HepG2 (cell line): ENCODE measurements around the gene VPS26B. TPM values are rescaled to one million over a fixed set of nuclear protein-coding genes. Genes with fewer than 3 reads are reported as not detected.

Experiments
- DNMT3B ChIP-seq: conservative IDR thresholded peaks from 2 replicates; pipeline ENCODE4 v1.6.1; 2016; ENCODE audit warnings: missing biosample characterization, control low read depth
- ETV6 ChIP-seq: sonication (generic); formaldehyde crosslinking; conservative IDR thresholded peaks from 2 replicates; pipeline ENCODE4 v1.4.0; 2020; ENCODE audit warnings: missing genetic modification reagents
- FOSL1 ChIP-seq: sonication (generic); formaldehyde crosslinking; IDR thresholded peaks from 2 replicates; pipeline ENCODE4 v1.9.0; 2021; ENCODE audit warnings: missing genetic modification reagents, borderline replicate concordance
- HNRNPL ChIP-seq: fragments of 200-400 bp; formaldehyde crosslinking; IDR thresholded peaks from 2 replicates; pipeline ENCODE4 v1.6.1; 2017; ENCODE audit warnings: mild to moderate bottlenecking, low read depth, low read length
- KLF6 ChIP-seq: IDR thresholded peaks from 2 replicates; pipeline ENCODE4 v1.8.0; 2016; ENCODE audit warnings: missing biosample characterization, missing genetic modification reagents
- MZF1 ChIP-seq: sonication (generic); formaldehyde crosslinking; IDR thresholded peaks from 2 replicates; pipeline ENCODE4 v1.8.1; 2023; ENCODE audit warnings: mild to moderate bottlenecking, missing genetic modification reagents, borderline replicate concordance
- PCBP2 ChIP-seq: fragments of 200-400 bp; formaldehyde crosslinking; optimal IDR thresholded peaks from 2 replicates; pipeline ENCODE3; 2018; ENCODE audit warnings: low read length, low read depth; ENCODE audit not compliant: poor library complexity, severe bottlenecking
- PLRG1 ChIP-seq: fragments of 450-650 bp; conservative IDR thresholded peaks from 2 replicates; pipeline ENCODE4 v1.6.1; 2016
- ZBTB21 ChIP-seq: sonication (generic); formaldehyde crosslinking; IDR thresholded peaks from 2 replicates; pipeline ENCODE4 v1.4.0; 2020; ENCODE audit warnings: missing genetic modification reagents
- ZBTB40 ChIP-seq, 2 experiments: fragments of 450-650 bp in 1 of 2; sonication (generic) in 1 of 2; formaldehyde crosslinking in 1 of 2; IDR thresholded peaks; 2 replicates each; pipeline versions ENCODE4 v1.6.1 to v1.8.0; 2016 to 2022; ENCODE audit warnings: antibody characterized with exemption in 1 of 2, mild to moderate bottlenecking in 1 of 2, missing genetic modification reagents in 1 of 2
- ZNF136 ChIP-seq: sonication (generic); formaldehyde crosslinking; IDR thresholded peaks from 2 replicates; pipeline ENCODE4 v1.8.1; 2022; ENCODE audit warnings: low read depth, mild to moderate bottlenecking, moderate library complexity, missing genetic modification reagents
- ZNF18 ChIP-seq: sonication (generic); formaldehyde crosslinking; IDR thresholded peaks from 2 replicates; pipeline ENCODE4 v1.8.0; 2022; ENCODE audit warnings: mild to moderate bottlenecking, missing genetic modification reagents; ENCODE audit not compliant: insufficient replicate concordance
- ZNF264 ChIP-seq: sonication (generic); formaldehyde crosslinking; IDR thresholded peaks from 2 replicates; pipeline ENCODE4 v1.4.0; 2020; ENCODE audit warnings: missing genetic modification reagents
- ZNF574 ChIP-seq: sonication (generic); formaldehyde crosslinking; IDR thresholded peaks from 2 replicates; pipeline ENCODE4 v1.4.0; 2020; ENCODE audit warnings: missing genetic modification reagents
- ZSCAN21 ChIP-seq: sonication (generic); formaldehyde crosslinking; IDR thresholded peaks from 2 replicates; pipeline ENCODE4 v1.8.0; 2022; ENCODE audit warnings: mild to moderate bottlenecking, missing genetic modification reagents, moderate library complexity, borderline replicate concordance
- polyA plus RNA-seq, 8 experiments: library from polyadenylated mRNA; depleted of rRNA in 3 of 8; stranded (reverse) in 7 of 8; unstranded in 1 of 8; fragments of >200 nt; fragmentation: Illumina TruSeq in 4 of 8; extraction: Trizol in 4 of 8; gene quantifications; 2 replicates each; pipeline versions ENCODE4 v1.2.1 to v1.2.3, GENCODE V29; 2011 to 2016; ENCODE audit warnings: low read depth in 4 of 8, missing spikeins in 1 of 8, mixed read lengths in 1 of 8; ENCODE audit not compliant: insufficient read depth in 1 of 8
- total RNA-seq, 5 experiments: library from RNA; depleted of rRNA; stranded (reverse); fragments of >200 nt; fragmentation: Illumina TruSeq; extraction: Trizol; gene quantifications; 2 replicates each; pipeline ENCODE4 v1.2.3, GENCODE V29; 2016; ENCODE audit warnings: low read depth in 1 of 5

The VPS26B gene
- total and polyA plus RNA-seq, 2 of the 13 experiments (the other 11 are each of a cell fraction or from before 2014, with no cell fraction given), result 20.2 to 23.2 TPM

- TF ChIP-seq ZSCAN21 (no peak), KLF6 (CRISPR knock-in tag) (peak; percentile 83), DNMT3B (CRISPR knock-in tag) (no peak), ZNF18 (CRISPR knock-in tag) (peak; percentile 16), ZNF136 (CRISPR knock-in tag) (0 out of 2 replicates have a peak, but pooled peaks have one; percentile 84), PCBP2 (no peak), PLRG1 (no peak), ZNF574 (CRISPR knock-in tag) (peak; percentile 87), ETV6 (CRISPR knock-in tag) (0 out of 2 replicates have a peak, but pooled peaks have one; percentile 55), MZF1 (no peak), ZBTB21 (no peak), HNRNPL (no peak), FOSL1 (no peak), ZBTB40 (IDR thresholded peaks at IDR 0.05) (no peak), ZBTB40 (CRISPR knock-in tag; IDR thresholded peaks at IDR 0.05) (peak; percentile 75), ZNF264 (CRISPR knock-in tag) (no peak)
Measured at GRCh38 chr11:134253188-134253993, 28.9 kb downstream of the VPS26B start, which contains the start of the genes ACAD8 and THYN1 (continued).
